GM10248 (cell line): ENCODE results near the gene AOPEP.

ENCODE experiments used
- CTCF ChIA-PET: fragments of 300-600 bp; sonication (Branson Sonifier 250); formaldehyde crosslinking; extraction: SDS; loops from one replicate; lab custom pipeline; 2021; ENCODE audit warnings: antibody characterized with exemption; lab: Yijun Ruan, JAX
- POLR2A ChIA-PET: fragments of 350-650 bp; sonication (Branson Sonifier 250); formaldehyde crosslinking; extraction: SDS; loops from one replicate; lab custom pipeline; 2020; ENCODE audit warnings: antibody characterized with exemption; lab: Yijun Ruan, JAX
- DNase-seq: peaks from one replicate; pipeline ENCODE4 v3.0.0; 2012; ENCODE audit errors: extremely low spot score
- TF ChIP-seq, protein P1 (sequence below): IDR thresholded peaks from 2 replicates; pipeline ENCODE4 v1.5.1; 2012; ENCODE audit warnings: mild to moderate bottlenecking, low read depth; ENCODE audit errors: extremely low read depth, missing control alignments, control extremely low read depth

The AOPEP gene

DNA sequence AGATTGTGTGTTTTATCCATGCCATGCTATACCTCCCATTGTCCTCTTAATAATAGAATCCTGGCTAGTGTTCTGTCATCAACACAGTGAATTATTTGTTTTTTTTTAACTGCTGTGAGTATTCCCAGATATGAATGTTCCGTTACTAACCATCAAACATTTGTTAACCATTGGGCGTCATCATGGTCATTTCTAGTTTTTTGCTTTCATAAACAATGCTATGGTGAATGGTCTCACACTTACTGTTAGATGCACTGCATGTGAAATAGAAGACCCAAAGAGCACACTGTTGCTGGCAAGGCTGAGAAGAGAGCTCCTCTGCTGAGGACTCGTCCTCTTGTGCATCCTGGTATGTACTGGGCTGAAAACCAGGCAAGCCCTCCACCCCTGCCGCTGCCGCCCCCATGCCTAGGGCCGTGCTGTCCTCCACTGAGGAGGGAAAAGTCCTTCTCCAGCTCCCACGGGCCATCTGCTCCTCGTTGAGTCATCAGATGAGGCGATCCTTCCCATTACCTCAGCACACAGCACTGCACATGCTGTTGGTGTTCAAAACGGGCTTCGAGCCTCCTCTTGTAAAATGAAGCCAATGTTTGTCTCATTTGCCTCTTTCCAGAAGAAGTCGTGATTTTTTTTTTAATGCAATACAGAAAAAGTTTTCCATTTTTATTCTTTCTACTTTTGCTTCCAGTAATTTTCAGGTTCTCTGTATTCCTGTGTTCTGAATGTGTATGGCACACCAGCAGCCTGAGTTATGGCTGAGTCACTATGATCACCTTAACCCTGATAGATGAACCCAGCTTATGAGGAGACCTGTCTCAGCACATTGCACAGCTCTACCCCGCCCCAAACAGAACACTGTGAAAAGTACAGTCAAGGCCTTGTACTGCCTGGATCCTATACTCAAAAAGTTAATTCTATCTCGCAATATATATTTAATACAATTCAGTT, 219.0 kb downstream of the AOPEP start:
- POLR2A ChIA-PET: interaction anchor here (0.6 kb wide), 1 partner anchor 55 kb away, joined by 3 read pairs; no protein-coding TSS in a partner anchor
- no peak for DNase-seq
- CTCF ChIA-PET: interaction anchor here (1.1 kb wide), 1 partner anchor 11 kb away, joined by 3 read pairs; no protein-coding TSS in a partner anchor
- TF ChIP-seq, protein P1, sequence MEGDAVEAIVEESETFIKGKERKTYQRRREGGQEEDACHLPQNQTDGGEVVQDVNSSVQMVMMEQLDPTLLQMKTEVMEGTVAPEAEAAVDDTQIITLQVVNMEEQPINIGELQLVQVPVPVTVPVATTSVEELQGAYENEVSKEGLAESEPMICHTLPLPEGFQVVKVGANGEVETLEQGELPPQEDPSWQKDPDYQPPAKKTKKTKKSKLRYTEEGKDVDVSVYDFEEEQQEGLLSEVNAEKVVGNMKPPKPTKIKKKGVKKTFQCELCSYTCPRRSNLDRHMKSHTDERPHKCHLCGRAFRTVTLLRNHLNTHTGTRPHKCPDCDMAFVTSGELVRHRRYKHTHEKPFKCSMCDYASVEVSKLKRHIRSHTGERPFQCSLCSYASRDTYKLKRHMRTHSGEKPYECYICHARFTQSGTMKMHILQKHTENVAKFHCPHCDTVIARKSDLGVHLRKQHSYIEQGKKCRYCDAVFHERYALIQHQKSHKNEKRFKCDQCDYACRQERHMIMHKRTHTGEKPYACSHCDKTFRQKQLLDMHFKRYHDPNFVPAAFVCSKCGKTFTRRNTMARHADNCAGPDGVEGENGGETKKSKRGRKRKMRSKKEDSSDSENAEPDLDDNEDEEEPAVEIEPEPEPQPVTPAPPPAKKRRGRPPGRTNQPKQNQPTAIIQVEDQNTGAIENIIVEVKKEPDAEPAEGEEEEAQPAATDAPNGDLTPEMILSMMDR: no peak

DNA sequence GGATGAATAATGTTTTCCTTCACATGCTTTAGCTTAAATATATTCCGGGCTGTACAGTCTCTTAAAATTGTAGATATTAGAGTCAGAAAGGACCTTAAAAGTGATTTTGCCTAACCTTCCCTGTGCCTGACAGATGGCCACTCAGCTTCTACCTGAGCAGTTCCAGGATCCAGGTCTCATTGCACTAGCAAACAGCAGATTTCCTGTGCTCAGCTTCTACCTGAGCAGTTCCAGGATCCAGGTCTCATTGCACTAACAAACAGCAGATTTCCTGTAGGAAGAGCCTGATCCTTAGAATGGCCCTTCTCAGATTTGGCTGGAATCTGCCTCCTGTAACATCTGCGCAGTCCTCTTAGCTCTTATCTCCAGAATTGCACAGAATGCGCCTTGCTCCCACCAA, 219.8 kb downstream of the AOPEP start:
- DNase-seq: no peak
- TF ChIP-seq, protein P1: no peak
- ChIA-PET POLR2A (no interaction called here), CTCF (interaction anchor here (1.1 kb wide), 1 partner anchor 10 kb away, joined by 3 read pairs; no protein-coding TSS in a partner anchor)

DNA sequence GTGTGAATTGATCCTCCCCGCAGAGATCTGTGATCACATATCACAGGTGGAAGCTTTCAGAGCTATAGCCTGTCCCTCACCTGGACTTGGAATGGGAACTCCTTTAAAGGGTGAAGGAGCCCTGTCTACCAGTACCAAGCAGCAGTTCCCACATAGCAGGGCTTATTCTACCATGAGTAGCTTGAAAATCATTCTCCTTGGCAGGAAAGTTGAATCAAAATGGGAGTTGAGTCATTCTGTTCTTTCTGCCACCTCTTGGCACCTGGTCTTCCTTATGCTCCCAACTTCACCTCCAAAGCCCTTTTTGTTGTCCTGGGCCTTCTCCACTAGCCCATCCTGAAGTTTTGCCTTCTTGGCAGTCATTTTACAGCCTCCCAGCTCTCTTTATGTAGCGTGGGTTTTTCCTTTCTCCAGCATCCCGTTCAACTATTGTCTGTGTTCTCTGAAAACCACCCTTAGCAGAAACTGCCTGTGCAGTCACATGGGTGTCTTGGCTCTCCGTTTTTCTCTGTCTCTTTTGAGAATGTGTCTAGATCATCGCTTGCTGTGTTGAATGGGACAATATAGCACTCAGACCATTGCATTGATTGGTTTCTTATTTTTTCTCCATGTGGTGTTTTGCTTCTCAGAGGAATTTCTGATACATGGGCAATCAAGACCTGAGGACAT, 222.2 kb downstream of the AOPEP start:
- no peak for DNase-seq
- POLR2A ChIA-PET: no interaction called here
- CTCF ChIA-PET: interaction anchor here (1.0 to 1.4 kb wide), 3 partner anchors 15 to 183 kb away, joined by 3 read pairs; no protein-coding TSS in a partner anchor
- TF ChIP-seq, protein P1: no peak

DNA sequence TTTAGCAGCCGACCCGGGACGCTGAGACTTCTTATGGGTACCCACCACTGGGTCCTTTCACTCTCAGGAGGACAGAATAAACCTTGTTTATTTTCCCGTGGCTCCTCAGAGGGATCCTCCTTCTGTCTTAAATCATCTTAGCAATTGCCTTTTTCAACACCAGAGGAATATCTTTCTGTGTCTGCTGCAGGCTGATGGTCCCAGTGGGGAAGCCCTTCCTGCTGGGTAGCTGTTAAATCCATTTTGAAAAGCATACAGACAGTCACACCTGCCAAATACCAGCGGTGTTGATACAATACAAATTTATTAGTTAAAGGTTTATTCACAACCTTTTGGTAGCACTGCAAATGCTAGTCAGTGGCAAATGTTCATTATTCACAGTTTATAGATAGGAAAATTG, 222.9 kb downstream of the AOPEP start:
- ChIA-PET POLR2A (no interaction called here), CTCF (interaction anchor here (1.1 to 1.4 kb wide), 2 partner anchors 9 to 182 kb away, joined by 3 read pairs; no protein-coding TSS in a partner anchor)
- TF ChIP-seq, protein P1: no peak
- no peak for DNase-seq

DNA sequence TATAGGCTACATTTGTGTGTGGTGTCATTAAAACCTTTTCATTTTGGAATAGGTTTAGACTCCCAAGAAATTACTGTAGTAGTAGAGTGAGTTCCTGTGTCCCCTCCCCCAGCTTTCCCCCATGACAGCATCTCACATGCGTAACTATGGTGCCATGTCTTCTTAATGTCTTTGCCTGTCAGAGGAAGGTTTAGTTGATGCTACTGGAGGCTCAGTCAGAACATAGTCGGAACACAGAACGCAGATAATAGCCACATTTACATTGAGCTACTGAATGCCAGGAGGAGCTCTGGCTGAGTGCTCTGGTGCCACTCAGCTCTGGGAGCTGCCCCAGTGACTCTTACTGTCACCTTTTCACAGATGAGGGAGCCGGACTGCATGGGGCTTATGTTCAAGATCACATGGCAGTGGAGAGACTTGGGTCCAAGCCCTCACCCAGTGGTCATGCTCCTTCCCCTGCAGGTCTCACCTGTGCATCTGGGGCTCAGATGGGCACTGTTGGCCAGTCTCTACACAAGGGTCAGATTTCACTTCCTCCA, 223.6 kb downstream of the AOPEP start:
- POLR2A ChIA-PET: no interaction called here
- CTCF ChIA-PET: interaction anchor here (1.1 kb wide), 1 partner anchor 9 kb away, joined by 3 read pairs; no protein-coding TSS in a partner anchor
- TF ChIP-seq, protein P1: no peak
- no peak for DNase-seq
